Activated CD4-positive, alpha-beta T cell treated with anti-CD3 and anti-CD28 coated beads for 36 hours (primary cell): Measurements from ENCODE around the gene ZRANB3. TPM values are rescaled to one million over a fixed set of nuclear protein-coding genes. Genes with fewer than 3 reads are reported as not detected.

Experiments used
- ATAC-seq: fragments of 200-7000 bp; cut with Tn5 transposase; one replicate; pipeline ENCODE4 v1.10.0; 2021; ENCODE audit warnings: mild to moderate bottlenecking, moderate library complexity
- CTCF ChIA-PET: fragments of 350-600 bp; sonication (Branson Sonifier 250); formaldehyde crosslinking; loops from one replicate; lab custom pipeline; 2021; ENCODE audit warnings: antibody characterized with exemption; lab: Charles Lee
- POLR2A ChIA-PET: fragments of 350-600 bp; sonication (Branson Sonifier 250); formaldehyde crosslinking; loops from one replicate; lab custom pipeline; 2021; ENCODE audit warnings: antibody characterized with exemption, inconsistent platforms; lab: Charles Lee
- DNase-seq: peaks from one replicate; pipeline ENCODE4 v3.0.0-alpha.2; 2020
- H3K27ac Mint-ChIP-seq: one replicate; pipeline ENCODE4 v1.8.0; 2021; ENCODE audit warnings: mixed read lengths
- H3K27me3 Mint-ChIP-seq: one replicate; pipeline ENCODE4 v1.8.0; 2021; ENCODE audit warnings: mixed read lengths
- H3K36me3 Mint-ChIP-seq: one replicate; pipeline ENCODE4 v1.8.0; 2021; ENCODE audit warnings: low read depth, mixed read lengths
- H3K4me1 Mint-ChIP-seq: one replicate; pipeline ENCODE4 v1.8.0; 2021; ENCODE audit warnings: mixed read lengths
- H3K4me3 Mint-ChIP-seq: one replicate; pipeline ENCODE4 v1.8.0; 2021; ENCODE audit warnings: mild to moderate bottlenecking, moderate library complexity, mixed read lengths
- H3K9me3 Mint-ChIP-seq: one replicate; pipeline ENCODE4 v1.8.0; 2021; ENCODE audit warnings: low read depth, mixed read lengths
- intact Hi-C, 2 experiments: fragments of 100-400 bp; cut with DNase I in 1 of 2; cut with micrococcal nuclease in 1 of 2; formaldehyde crosslinking; loops; one replicate each; pipeline versions ENCODE4 v1.14.2 to v1.15.1; 2022 to 2024; cut with DNase I, micrococcal nuclease
- total RNA-seq, 2 experiments: library from RNA; stranded (reverse); gene quantifications; one replicate each; pipeline ENCODE4 v1.2.3, GENCODE V29; 2021

ZRANB3 gene
- total RNA-seq, 2 experiments from 2014 or later = 15.1 to 16.5 TPM

- POLR2A ChIA-PET = no interaction called here
Observed at GRCh38 chr2:135212757-135213156, 318.3 kb downstream of the ZRANB3 start.

GRCh38 chr2:135208016-135208415 is 323.0 kb downstream of the ZRANB3 start:
- DNase-seq = no peak
- intact Hi-C loops = no loop called here
- CTCF ChIA-PET = interaction anchor here (1.2 kb wide), 1 partner anchor 204 kb away, joined by 3 read pairs; no protein-coding TSS in a partner anchor
- no peaks in the 10 kb centered on the region for H3K4me1 Mint-ChIP-seq
- no peaks in the 10 kb centered on the region for H3K36me3 Mint-ChIP-seq
- no peak overlapping the region for H3K4me3 Mint-ChIP-seq
- no peaks in the 10 kb centered on the region for H3K27me3 Mint-ChIP-seq
- ATAC-seq = no peak
- H3K27ac Mint-ChIP-seq = no peak overlapping the region
- POLR2A ChIA-PET = no interaction called here
- no peaks in the 10 kb centered on the region for H3K9me3 Mint-ChIP-seq

More at GRCh38 chr2:135212757-135213156, 318.3 kb downstream of the ZRANB3 start:
- Mint-ChIP-seq H3K4me1 (no peaks in the 10 kb centered on the region), H3K9me3 (no peaks in the 10 kb centered on the region), H3K27ac (no peak overlapping the region), H3K4me3 (no peak overlapping the region), H3K36me3 (peaks cover 6% of the 10 kb centered on the region), H3K27me3 (no peaks in the 10 kb centered on the region)
- CTCF ChIA-PET = no interaction called here
- DNase-seq (no peak), ATAC-seq (no peak)
- intact Hi-C loops = no loop called here

GRCh38 chr2:135203944-135204343 is 327.1 kb downstream of the ZRANB3 start:
- ChIA-PET POLR2A (no interaction called here), CTCF (interaction anchor here (1.2 kb wide), 1 partner anchor 199 kb away, joined by 4 read pairs; no protein-coding TSS in a partner anchor)
- intact Hi-C loops = no loop called here
- Mint-ChIP-seq H3K27me3 (no peaks in the 10 kb centered on the region), H3K4me1 (no peaks in the 10 kb centered on the region), H3K36me3 (no peaks in the 10 kb centered on the region), H3K9me3 (no peaks in the 10 kb centered on the region), H3K27ac (no peak overlapping the region), H3K4me3 (no peak overlapping the region)
- ATAC-seq = no peak
- no peak for DNase-seq

- H3K36me3 Mint-ChIP-seq = no peaks in the 10 kb centered on the region
- H3K9me3 Mint-ChIP-seq = no peaks in the 10 kb centered on the region
- H3K27ac Mint-ChIP-seq = no peak overlapping the region
- no peak overlapping the region for H3K4me3 Mint-ChIP-seq
- no peak for ATAC-seq
- DNase-seq = no peak
- intact Hi-C loops = no loop called here
- POLR2A ChIA-PET = no interaction called here
- H3K4me1 Mint-ChIP-seq = no peaks in the 10 kb centered on the region
- no peaks in the 10 kb centered on the region for H3K27me3 Mint-ChIP-seq
- CTCF ChIA-PET = interaction anchor here (1.2 kb wide), 1 partner anchor 198 kb away, joined by 4 read pairs; no protein-coding TSS in a partner anchor
Observed at GRCh38 chr2:135202751-135203150, 328.3 kb downstream of the ZRANB3 start.

- DNase-seq = no peak
- Mint-ChIP-seq H3K36me3 (no peaks in the 10 kb centered on the region), H3K4me3 (no peak overlapping the region), H3K4me1 (no peaks in the 10 kb centered on the region), H3K27ac (no peak overlapping the region), H3K27me3 (no peaks in the 10 kb centered on the region), H3K9me3 (peaks cover 5% of the 10 kb centered on the region)
- no peak for ATAC-seq
- POLR2A ChIA-PET = no interaction called here
- intact Hi-C loops = no loop called here
- CTCF ChIA-PET = interaction anchor here (1.0 kb wide), 1 partner anchor 9 kb away, joined by 3 read pairs; no protein-coding TSS in a partner anchor
Observed at GRCh38 chr2:135198481-135198880, 332.5 kb downstream of the ZRANB3 start.

- Mint-ChIP-seq H3K27ac (no peak overlapping the region), H3K9me3 (peaks cover 22% of the 10 kb centered on the region), H3K4me3 (no peak overlapping the region), H3K4me1 (no peaks in the 10 kb centered on the region), H3K36me3 (peaks cover 8% of the 10 kb centered on the region), H3K27me3 (no peaks in the 10 kb centered on the region)
- ATAC-seq = no peak
- CTCF ChIA-PET = interaction anchor here (0.6 kb wide), 1 partner anchor 619 kb away, joined by 3 read pairs; no protein-coding TSS in a partner anchor
- no peak for DNase-seq
- POLR2A ChIA-PET = no interaction called here
- intact Hi-C loops = no loop called here
Observed at GRCh38 chr2:135190799-135191198, 340.2 kb downstream of the ZRANB3 start.

GRCh38 chr2:135189148-135189547 is 341.9 kb downstream of the ZRANB3 start:
- intact Hi-C loops = no loop called here
- no peaks in the 10 kb centered on the region for H3K27me3 Mint-ChIP-seq
- ATAC-seq (no peak), DNase-seq (no peak)
- ChIA-PET CTCF (interaction anchor here (0.9 kb wide), 1 partner anchor 9 kb away, joined by 3 read pairs; no protein-coding TSS in a partner anchor), POLR2A (no interaction called here)
- H3K36me3 Mint-ChIP-seq = peaks cover 8% of the 10 kb centered on the region
- H3K27ac Mint-ChIP-seq = no peak overlapping the region
- H3K9me3 Mint-ChIP-seq = peaks cover 19% of the 10 kb centered on the region
- H3K4me1 Mint-ChIP-seq = no peaks in the 10 kb centered on the region
- no peak overlapping the region for H3K4me3 Mint-ChIP-seq

GRCh38 chr2:135187270-135187669 is 343.7 kb downstream of the ZRANB3 start:
- no peak overlapping the region for H3K27ac Mint-ChIP-seq
- ATAC-seq = no peak
- ChIA-PET POLR2A (no interaction called here), CTCF (no interaction called here)
- intact Hi-C loops = no loop called here
- no peak overlapping the region for H3K4me3 Mint-ChIP-seq
- peaks cover 7% of the 10 kb centered on the region for H3K9me3 Mint-ChIP-seq
- no peaks in the 10 kb centered on the region for H3K4me1 Mint-ChIP-seq
- peaks cover 8% of the 10 kb centered on the region for H3K36me3 Mint-ChIP-seq
- no peak for DNase-seq
- H3K27me3 Mint-ChIP-seq = no peaks in the 10 kb centered on the region

GRCh38 chr2:135186054-135186453 is 345.0 kb downstream of the ZRANB3 start:
- no peak overlapping the region for H3K27ac Mint-ChIP-seq
- intact Hi-C loops = no loop called here
- ChIA-PET CTCF (no interaction called here), POLR2A (no interaction called here)
- ATAC-seq = no peak
- H3K27me3 Mint-ChIP-seq = no peaks in the 10 kb centered on the region
- no peak overlapping the region for H3K4me3 Mint-ChIP-seq
- H3K9me3 Mint-ChIP-seq = peaks cover 4% of the 10 kb centered on the region
- H3K36me3 Mint-ChIP-seq = peaks cover 8% of the 10 kb centered on the region
- DNase-seq = no peak
- H3K4me1 Mint-ChIP-seq = no peaks in the 10 kb centered on the region

- Mint-ChIP-seq H3K27me3 (no peaks in the 10 kb centered on the region), H3K4me1 (no peaks in the 10 kb centered on the region), H3K36me3 (peaks cover 3% of the 10 kb centered on the region), H3K27ac (no peak overlapping the region), H3K4me3 (no peak overlapping the region), H3K9me3 (no peaks in the 10 kb centered on the region)
- intact Hi-C loops = no loop called here
- POLR2A ChIA-PET = no interaction called here
- DNase-seq (no peak), ATAC-seq (no peak)
- CTCF ChIA-PET = interaction anchor here (0.5 kb wide), 1 partner anchor 615 kb away, joined by 3 read pairs; no protein-coding TSS in a partner anchor
Observed at GRCh38 chr2:135183822-135184221, 347.2 kb downstream of the ZRANB3 start.

GRCh38 chr2:135182601-135183000 is 348.4 kb downstream of the ZRANB3 start:
- Mint-ChIP-seq H3K36me3 (no peaks in the 10 kb centered on the region), H3K9me3 (no peaks in the 10 kb centered on the region), H3K27me3 (no peaks in the 10 kb centered on the region), H3K4me1 (no peaks in the 10 kb centered on the region), H3K4me3 (no peak overlapping the region), H3K27ac (no peak overlapping the region)
- intact Hi-C loops = no loop called here
- ATAC-seq (no peak), DNase-seq (no peak)
- CTCF ChIA-PET = no interaction called here
- POLR2A ChIA-PET = no interaction called here

- DNase-seq = no peak
- Mint-ChIP-seq H3K27me3 (no peaks in the 10 kb centered on the region), H3K27ac (no peak overlapping the region), H3K9me3 (no peaks in the 10 kb centered on the region), H3K4me1 (no peaks in the 10 kb centered on the region), H3K36me3 (peaks cover under 1% of the 10 kb centered on the region), H3K4me3 (no peak overlapping the region)
- intact Hi-C loops = no loop called here
- CTCF ChIA-PET = no interaction called here
- POLR2A ChIA-PET = no interaction called here
- ATAC-seq = no peak
Observed at GRCh38 chr2:135182190-135182589, 348.8 kb downstream of the ZRANB3 start.
